Activated CD8-positive, alpha-beta memory T cell treated with anti-CD3 and anti-CD28 coated beads, Interleukin-2, amount 10 ng/mL, durations not matched to agents 7 days and 5 days (primary cell): ENCODE results near the gene ECT2. TPM values are rescaled to one million over a fixed set of nuclear protein-coding genes. Genes with fewer than 3 reads are reported as not detected.
"Not testable (repeated sequence)": the region's sequence is repeated elsewhere in the genome, so short reads cannot be mapped to it uniquely, and the experiment has no call there.

Experiments used
- ATAC-seq: fragments of 150-1000 bp; cut with Tn5 transposase; one replicate; pipeline ENCODE4 v1.10.0; 2021; ENCODE audit warnings: moderate library complexity
- CTCF ChIA-PET: fragments of 350-600 bp; sonication (Branson Sonifier 250); formaldehyde crosslinking; loops from one replicate; lab custom pipeline; 2021; ENCODE audit warnings: antibody characterized with exemption; lab: Charles Lee
- DNase-seq: peaks from one replicate; pipeline ENCODE4 v3.0.0-alpha.2; 2020
- H3K27ac Mint-ChIP-seq: one replicate; pipeline ENCODE4 v1.8.0; 2021; ENCODE audit warnings: mild to moderate bottlenecking, mixed read lengths
- H3K27me3 Mint-ChIP-seq: one replicate; pipeline ENCODE4 v1.8.0; 2021; ENCODE audit warnings: mixed read lengths
- H3K36me3 Mint-ChIP-seq: one replicate; pipeline ENCODE4 v1.8.0; 2021; ENCODE audit warnings: mild to moderate bottlenecking, mixed read lengths
- H3K4me1 Mint-ChIP-seq: one replicate; pipeline ENCODE4 v1.8.0; 2021; ENCODE audit warnings: mixed read lengths
- H3K4me3 Mint-ChIP-seq: one replicate; pipeline ENCODE4 v1.8.0; 2021; ENCODE audit warnings: mild to moderate bottlenecking, moderate library complexity, mixed read lengths
- H3K9me3 Mint-ChIP-seq: one replicate; pipeline ENCODE4 v1.8.0; 2022; ENCODE audit warnings: low read depth, mixed read lengths
- total RNA-seq, 2 experiments: library from RNA; stranded (reverse); gene quantifications; one replicate each; pipeline ENCODE4 v1.2.3, GENCODE V29; 2021

The ECT2 gene
- total RNA-seq, 2 experiments from 2014 or later: 73.4 to 82.8 TPM

- H3K27ac Mint-ChIP-seq: peak within 1 kb of the TSS; percentile 80
- H3K9me3 Mint-ChIP-seq: no peaks in the 10 kb centered on the region
- ATAC-seq (peak; percentile 98), DNase-seq (peak; percentile 91)
- H3K27me3 Mint-ChIP-seq: peaks cover 5% of the 10 kb centered on the region
- H3K36me3 Mint-ChIP-seq: no peaks in the 10 kb centered on the region
- peak within 1 kb of the TSS; percentile 96 for H3K4me3 Mint-ChIP-seq
- CTCF ChIA-PET: interaction anchor here (0.8 to 4.1 kb wide), 14 partner anchors 11 to 379 kb away, joined by 3 to 18 read pairs (median 4); no protein-coding TSS in a partner anchor
- H3K4me1 Mint-ChIP-seq: peaks cover 22% of the 10 kb centered on the region
These were observed 39.7 kb upstream of the ECT2 start, which contains the start of gene NCEH1 for GRCh38 chr3:172710664-172711453. NCEH1 (minus strand) TSS chr3:172711067; CDS start chr3:172710984, 83 bp downstream.

- Mint-ChIP-seq H3K9me3 (no peaks in the 10 kb centered on the region), H3K27me3 (peaks cover 5% of the 10 kb centered on the region), H3K4me3 (peak overlapping the region; percentile 96), H3K36me3 (no peaks in the 10 kb centered on the region), H3K27ac (peak overlapping the region; percentile 80), H3K4me1 (peaks cover 22% of the 10 kb centered on the region)
- no peak for DNase-seq
- CTCF ChIA-PET: interaction anchor here (0.9 to 4.1 kb wide), 11 partner anchors 19 to 379 kb away, joined by 3 to 18 read pairs (median 6); no protein-coding TSS in a partner anchor
- no peak for ATAC-seq
These were observed 39.1 kb upstream of the ECT2 start for GRCh38 chr3:172711454-172711795.

- H3K4me3 Mint-ChIP-seq: no peak overlapping the region
- ATAC-seq (no peak), DNase-seq (no peak)
- peaks cover 22% of the 10 kb centered on the region for H3K4me1 Mint-ChIP-seq
- no peak overlapping the region for H3K27ac Mint-ChIP-seq
- no peaks in the 10 kb centered on the region for H3K9me3 Mint-ChIP-seq
- peaks cover 5% of the 10 kb centered on the region for H3K27me3 Mint-ChIP-seq
- CTCF ChIA-PET: interaction anchor here (0.7 to 4.1 kb wide), 7 partner anchors 10 to 381 kb away, joined by 3 to 17 read pairs (median 4); partner anchors contain the start of gene ECT2
- H3K36me3 Mint-ChIP-seq: no peaks in the 10 kb centered on the region
These were observed 37.2 kb upstream of the ECT2 start for GRCh38 chr3:172713316-172713715.

- Mint-ChIP-seq H3K4me3 (no peak overlapping the region), H3K36me3 (no peaks in the 10 kb centered on the region), H3K9me3 (no peaks in the 10 kb centered on the region), H3K27me3 (peaks cover 9% of the 10 kb centered on the region), H3K4me1 (peaks cover 2% of the 10 kb centered on the region), H3K27ac (no peak overlapping the region)
- no peak for ATAC-seq
- DNase-seq: no peak
- CTCF ChIA-PET: interaction anchor here (0.9 kb wide), 1 partner anchor 43 kb away, joined by 3 read pairs; no protein-coding TSS in a partner anchor
These were observed 34.0 kb upstream of the ECT2 start for GRCh38 chr3:172716476-172716875.

GRCh38 chr3:172717493-172718088, 32.9 kb upstream of the ECT2 start:
- ATAC-seq: no peak
- Mint-ChIP-seq H3K4me1 (peaks cover 2% of the 10 kb centered on the region), H3K4me3 (no peak overlapping the region), H3K27ac (no peak overlapping the region), H3K27me3 (peaks cover 9% of the 10 kb centered on the region), H3K9me3 (no peaks in the 10 kb centered on the region), H3K36me3 (no peaks in the 10 kb centered on the region)
- no peak for DNase-seq
- CTCF ChIA-PET: interaction anchor here (0.7 to 1.0 kb wide), 3 partner anchors 11 to 31 kb away, joined by 3 to 4 read pairs (median 4); no protein-coding TSS in a partner anchor

- DNase-seq, H3K9me3 Mint-ChIP-seq, H3K4me3 Mint-ChIP-seq, H3K36me3 Mint-ChIP-seq, CTCF ChIA-PET, H3K27ac Mint-ChIP-seq, H3K4me1 Mint-ChIP-seq, ATAC-seq: not testable (repeated sequence)
- H3K27me3 Mint-ChIP-seq: peaks cover 11% of the 10 kb centered on the region
These were observed 27.9 kb upstream of the ECT2 start for GRCh38 chr3:172722536-172723040.

- peaks cover 17% of the 10 kb centered on the region for H3K27me3 Mint-ChIP-seq
- no peak for ATAC-seq
- no peaks in the 10 kb centered on the region for H3K4me1 Mint-ChIP-seq
- H3K9me3 Mint-ChIP-seq: no peaks in the 10 kb centered on the region
- CTCF ChIA-PET: no interaction called here
- no peak overlapping the region for H3K4me3 Mint-ChIP-seq
- no peak overlapping the region for H3K27ac Mint-ChIP-seq
- no peaks in the 10 kb centered on the region for H3K36me3 Mint-ChIP-seq
- DNase-seq: no peak
These were observed 24.1 kb upstream of the ECT2 start for GRCh38 chr3:172726380-172726779.

GRCh38 chr3:172735014-172735413, 15.5 kb upstream of the ECT2 start:
- ATAC-seq: no peak
- no peaks in the 10 kb centered on the region for H3K36me3 Mint-ChIP-seq
- no peak for DNase-seq
- no peaks in the 10 kb centered on the region for H3K9me3 Mint-ChIP-seq
- peaks cover 31% of the 10 kb centered on the region for H3K27me3 Mint-ChIP-seq
- no peaks in the 10 kb centered on the region for H3K4me1 Mint-ChIP-seq
- no peak overlapping the region for H3K4me3 Mint-ChIP-seq
- no peak overlapping the region for H3K27ac Mint-ChIP-seq
- CTCF ChIA-PET: no interaction called here

GRCh38 chr3:172739462-172739861, 11.1 kb upstream of the ECT2 start:
- no peak for ATAC-seq
- H3K4me3 Mint-ChIP-seq: no peak overlapping the region
- H3K4me1 Mint-ChIP-seq: no peaks in the 10 kb centered on the region
- peaks cover 8% of the 10 kb centered on the region for H3K27me3 Mint-ChIP-seq
- H3K9me3 Mint-ChIP-seq: no peaks in the 10 kb centered on the region
- H3K27ac Mint-ChIP-seq: no peak overlapping the region
- DNase-seq: no peak
- no peaks in the 10 kb centered on the region for H3K36me3 Mint-ChIP-seq
- CTCF ChIA-PET: interaction anchor here (1.1 kb wide), 1 partner anchor 11 kb away, joined by 7 read pairs; the partner anchor contains the start of gene ECT2

GRCh38 chr3:172746475-172746874, 4.1 kb upstream of the ECT2 start:
- CTCF ChIA-PET: interaction anchor here (1.3 kb wide), 1 partner anchor 28 kb away, joined by 3 read pairs; no protein-coding TSS in a partner anchor
- Mint-ChIP-seq H3K27me3 (peaks cover 9% of the 10 kb centered on the region), H3K4me3 (no peak overlapping the region), H3K4me1 (peaks cover 7% of the 10 kb centered on the region), H3K9me3 (no peaks in the 10 kb centered on the region), H3K27ac (no peak overlapping the region), H3K36me3 (peaks cover 2% of the 10 kb centered on the region)
- DNase-seq: no peak
- no peak for ATAC-seq

GRCh38 chr3:172749230-172749965, 1.1 kb upstream of the ECT2 start:
- Mint-ChIP-seq H3K9me3 (no peaks in the 10 kb centered on the region), H3K36me3 (peaks cover 24% of the 10 kb centered on the region), H3K4me1 (peaks cover 29% of the 10 kb centered on the region), H3K27ac (no peak overlapping the region), H3K27me3 (peaks cover 7% of the 10 kb centered on the region), H3K4me3 (no peak overlapping the region)
- CTCF ChIA-PET: interaction anchor here (0.7 to 1.9 kb wide), 8 partner anchors 8 to 566 kb away, joined by 3 to 10 read pairs (median 4); partner anchors contain the start of gene NCEH1
- DNase-seq (no peak), ATAC-seq (no peak)

- H3K4me1 Mint-ChIP-seq: peaks cover 33% of the 10 kb centered on the region
- CTCF ChIA-PET: interaction anchor here (0.7 to 1.9 kb wide), 11 partner anchors 9 to 566 kb away, joined by 3 to 10 read pairs (median 3); partner anchors contain the start of gene NCEH1
- ATAC-seq (no peak), DNase-seq (no peak)
- H3K4me3 Mint-ChIP-seq: peak overlapping the region; percentile 88
- peaks cover 7% of the 10 kb centered on the region for H3K27me3 Mint-ChIP-seq
- H3K36me3 Mint-ChIP-seq: peaks cover 29% of the 10 kb centered on the region
- peak overlapping the region; percentile 98 for H3K27ac Mint-ChIP-seq
- H3K9me3 Mint-ChIP-seq: no peaks in the 10 kb centered on the region
These were observed 508 bp upstream of the ECT2 start for GRCh38 chr3:172750069-172750367.
